ENCODE results near the gene AVPR1A.
A peak's percentile ranks its signal among the peaks of the same experiment; 100 is the strongest.
"Not testable (repeated sequence)": the region's sequence is repeated elsewhere in the genome, so short reads cannot be mapped to it uniquely, and the experiment has no call there.

AVPR1A gene

GRCh38 chr12:63150713-63151622 is at the start of gene AVPR1A:
Gene AVPR1A (minus strand): TSS chr12:63151201. CDS start chr12:63150836, 365 bp downstream.
- DNase-seq (ENCODE audit: low spot score), result no peak

DNA sequence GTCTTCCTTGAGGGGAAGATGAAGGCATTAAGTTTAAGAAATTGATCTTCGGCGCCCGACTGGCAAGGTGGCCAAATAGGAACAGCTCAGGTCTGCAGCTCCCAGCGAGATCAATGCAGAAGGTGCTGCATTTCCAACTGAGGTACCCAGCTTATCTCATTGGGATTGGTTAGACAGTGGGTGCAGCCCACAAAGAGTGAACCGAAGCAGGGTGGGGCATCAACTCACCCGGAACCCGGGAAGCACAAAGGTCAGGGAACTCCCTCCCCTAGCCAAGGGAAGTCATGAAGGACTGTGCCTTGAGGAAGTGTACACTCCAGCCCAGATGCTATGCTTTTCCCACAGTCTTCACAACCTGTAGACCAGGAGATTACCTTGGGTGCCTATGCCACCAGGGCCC is 45.2 kb upstream of the AVPR1A start:
- DNase-seq (ENCODE audit: low spot score), result no peak

DNA sequence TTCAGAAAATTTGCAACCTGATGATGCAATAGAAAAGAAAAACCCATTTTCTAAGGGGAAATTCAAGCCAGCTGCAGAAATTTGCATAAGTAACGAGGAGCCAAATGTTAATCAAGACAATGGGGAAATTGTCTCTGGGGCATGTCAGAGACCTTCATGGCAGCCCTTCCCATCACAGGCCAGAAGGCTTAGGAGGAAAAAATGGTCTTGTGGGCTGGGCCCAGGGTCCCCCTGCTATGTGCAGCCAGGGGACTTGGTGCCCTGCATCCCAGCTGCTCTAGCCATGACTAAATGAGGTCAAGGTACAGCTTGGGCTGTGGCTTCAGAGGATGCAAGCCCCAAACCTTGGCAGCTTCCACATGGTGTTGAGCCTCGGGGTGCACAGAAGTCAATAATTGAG is 28.2 kb upstream of the AVPR1A start:
- DNase-seq (ENCODE audit: low spot score), result no peak

DNA sequence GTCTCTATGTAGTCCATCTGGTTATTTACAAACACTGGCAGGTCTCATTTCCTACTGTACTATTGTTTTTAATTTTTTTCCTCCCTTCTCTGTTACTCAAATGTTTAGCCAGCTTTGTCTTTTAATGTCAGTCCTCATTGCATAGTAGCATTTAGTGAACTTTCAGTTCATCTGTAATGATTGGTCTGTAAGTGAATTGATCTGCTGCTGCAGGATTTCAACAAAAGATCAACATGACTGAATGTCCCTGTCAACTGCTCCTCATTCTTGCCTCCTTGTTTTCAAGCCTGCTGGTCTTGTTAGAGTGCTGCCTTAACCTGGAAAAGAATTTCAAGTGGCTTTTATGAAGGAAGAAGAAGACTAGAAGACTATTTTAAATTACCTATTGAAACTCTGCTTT is 19.3 kb upstream of the AVPR1A start:
- DNase-seq (ENCODE audit: low spot score), result no peak

- not testable (repeated sequence) for DNase-seq (ENCODE audit: low spot score)
These were observed 16.7 kb upstream of the AVPR1A start for GRCh38 chr12:63167741-63168140.

GRCh38 chr12:63164911-63165310 is 13.9 kb upstream of the AVPR1A start:
- DNase-seq (ENCODE audit: low spot score), result no peak

DNA sequence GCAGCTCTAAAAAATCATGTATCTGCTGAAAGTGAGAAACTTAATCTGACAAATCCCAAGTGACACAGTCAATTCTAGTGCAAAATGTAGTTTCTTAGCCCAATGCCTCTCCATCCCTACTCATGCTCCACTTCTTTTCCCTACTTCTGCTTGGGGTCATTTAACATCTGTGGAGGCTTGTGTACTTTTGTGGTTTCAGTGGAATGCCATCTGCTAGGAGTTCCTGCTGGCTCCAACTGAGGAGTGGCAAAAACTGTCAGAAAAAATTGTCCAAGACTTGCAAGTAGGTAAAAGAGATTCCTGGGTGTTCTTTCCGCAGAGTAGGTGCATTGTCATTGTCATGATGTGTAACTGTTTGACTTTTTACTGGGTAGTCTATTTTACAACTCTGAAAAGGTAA is 12.5 kb upstream of the AVPR1A start:
- no peak for DNase-seq (ENCODE audit: low spot score)

GRCh38 chr12:63155375-63155774 is 4.4 kb upstream of the AVPR1A start:
- no peak for DNase-seq (ENCODE audit: low spot score)

- no peak for DNase-seq (ENCODE audit: low spot score)
These were observed 3.6 kb upstream of the AVPR1A start for GRCh38 chr12:63154560-63154959.

DNA sequence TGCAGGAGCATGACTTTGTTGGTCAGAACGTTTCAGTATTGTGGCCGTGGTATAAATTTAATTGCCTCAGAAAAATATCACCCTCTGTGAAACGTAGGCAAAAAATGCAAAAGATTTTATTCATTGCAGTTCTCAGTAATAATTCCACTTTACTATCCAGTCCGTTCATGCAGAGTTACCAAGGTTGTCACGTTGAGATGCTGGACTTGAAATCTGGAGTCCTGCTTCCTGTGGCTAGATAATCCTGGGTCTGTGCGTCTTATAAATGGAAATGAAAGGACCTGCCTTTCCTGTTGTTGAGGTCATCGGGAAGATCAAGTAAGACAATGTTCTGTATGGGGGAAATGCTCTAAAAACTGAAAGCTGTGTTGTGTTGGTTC is 1.3 kb upstream of the AVPR1A start:
- DNase-seq (ENCODE audit: low spot score), result no peak

GRCh38 chr12:63151623-63152320 is 771 bp upstream of the AVPR1A start:
- no peak for DNase-seq (ENCODE audit: low spot score)

DNA sequence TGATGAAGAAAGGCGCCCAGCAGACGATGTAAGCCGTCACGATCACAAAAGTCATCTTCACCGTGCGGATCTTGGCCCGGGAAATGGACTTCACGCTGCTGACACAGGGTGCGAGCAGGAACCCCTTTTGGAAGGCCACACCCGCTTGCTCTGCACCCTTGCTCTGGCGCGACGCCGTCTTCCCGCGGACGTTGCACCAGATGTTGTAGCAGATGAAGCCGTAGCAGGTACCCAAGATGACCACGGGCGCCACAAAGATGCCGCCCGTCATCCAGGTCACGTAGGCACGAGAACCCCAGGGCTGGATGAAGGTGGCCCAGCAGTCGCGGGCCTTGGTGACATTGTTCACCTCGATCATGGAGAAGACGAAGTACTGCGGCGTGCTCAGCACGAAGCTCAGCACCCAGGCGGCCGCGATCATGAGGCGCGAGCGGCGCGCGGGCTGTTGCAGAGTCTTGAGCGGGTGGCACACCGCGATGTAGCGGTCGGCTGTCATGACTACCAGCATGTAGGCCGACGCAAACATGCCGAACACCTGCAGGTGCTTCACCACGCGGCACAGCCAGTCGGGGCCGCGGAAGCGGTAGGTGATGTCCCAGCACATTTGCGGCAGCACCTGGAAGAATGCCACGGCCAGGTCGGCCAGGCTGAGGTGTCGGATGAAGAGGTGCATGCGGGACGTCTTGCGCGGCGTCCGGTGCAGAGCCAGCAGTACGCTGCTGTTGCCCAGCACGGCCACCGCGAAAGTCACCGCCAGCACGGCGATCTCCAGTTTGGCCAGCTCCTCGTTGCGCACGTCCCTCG is 890 bp downstream of the AVPR1A start:
- DNase-seq (ENCODE audit: low spot score), result no peak

DNA sequence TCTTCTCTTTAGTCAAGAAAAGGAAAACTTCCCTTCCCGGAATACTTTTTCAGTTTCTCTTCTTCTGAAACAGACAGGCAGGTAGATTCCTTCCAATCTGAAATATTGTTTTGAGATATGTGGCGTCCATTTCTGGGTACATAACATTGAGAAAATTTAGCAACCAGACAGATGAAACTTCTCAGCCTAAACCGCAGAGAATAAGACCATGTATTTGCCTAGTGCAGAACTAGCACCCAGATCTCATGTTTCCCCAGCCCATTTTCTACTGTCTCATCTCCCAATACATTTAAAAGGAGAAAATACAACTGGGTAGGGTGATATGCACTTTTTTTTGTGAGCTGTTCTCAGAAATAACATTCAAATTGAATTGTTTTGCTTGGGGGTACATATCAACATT is 6.4 kb downstream of the AVPR1A start:
- DNase-seq (ENCODE audit: low spot score), result no peak

DNA sequence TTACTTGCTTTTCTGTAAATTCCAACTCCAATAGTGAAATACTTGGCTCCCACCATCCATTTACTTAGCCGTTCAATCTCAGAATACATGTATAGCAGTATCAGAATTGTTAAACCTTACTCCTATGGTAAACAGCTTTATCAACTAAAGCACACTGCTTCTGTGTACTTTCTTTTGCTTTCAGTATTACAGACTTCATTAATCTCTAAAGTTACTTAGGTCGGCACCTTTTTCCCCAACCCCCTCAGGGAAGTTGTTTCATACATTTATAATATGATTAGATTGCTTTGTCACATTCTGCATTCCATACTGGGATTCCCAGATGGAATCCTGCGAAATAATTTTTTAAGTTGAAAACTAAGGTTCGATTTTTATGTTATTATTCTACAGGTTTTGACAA is 12.5 kb downstream of the AVPR1A start:
- no peak for DNase-seq (ENCODE audit: low spot score)

- no peak for DNase-seq (ENCODE audit: low spot score)
These were observed 17.0 kb downstream of the AVPR1A start for GRCh38 chr12:63133981-63134380.

DNA sequence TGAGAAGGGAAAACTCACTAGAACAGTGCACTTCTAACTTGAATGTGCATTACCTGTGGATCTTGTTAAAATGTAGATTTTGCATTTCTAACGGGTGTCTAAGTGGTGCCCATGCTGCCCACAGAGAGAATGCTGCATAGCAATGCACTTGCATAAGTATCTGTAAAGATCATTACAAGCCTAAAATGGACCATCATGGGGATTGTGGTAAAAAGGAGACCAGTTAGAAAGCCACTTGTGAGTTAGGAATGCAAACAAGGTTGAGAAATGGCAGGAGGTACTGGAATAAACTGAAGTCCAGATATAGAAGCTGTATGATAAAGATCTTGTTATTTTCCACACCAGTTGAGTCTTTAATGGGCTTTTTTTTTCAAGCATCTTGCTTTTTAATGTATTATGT is 18.8 kb downstream of the AVPR1A start:
- no peak for DNase-seq (ENCODE audit: low spot score)

GRCh38 chr12:63129927-63130326 is 21.1 kb downstream of the AVPR1A start:
- no peak for DNase-seq (ENCODE audit: low spot score)

DNA sequence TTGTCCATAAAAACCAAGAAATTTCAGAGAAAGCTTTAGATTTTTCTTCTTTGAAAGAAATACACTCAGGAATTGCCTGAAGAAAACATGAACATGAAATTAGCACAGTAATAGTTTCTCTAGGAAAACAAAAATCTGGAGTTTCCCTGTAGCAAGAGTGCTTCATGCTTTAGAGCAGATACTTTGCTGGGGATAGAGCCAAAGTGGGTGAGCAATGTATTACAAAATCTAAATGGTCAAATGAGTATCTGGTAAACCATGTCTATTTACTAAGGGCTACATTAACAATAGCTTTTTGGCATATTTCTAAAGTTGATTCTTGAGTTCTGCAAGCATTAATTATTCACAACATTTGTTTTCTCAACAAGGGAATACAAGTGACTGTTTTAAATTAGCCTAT is 26.2 kb downstream of the AVPR1A start:
- no peak for DNase-seq (ENCODE audit: low spot score)

GRCh38 chr12:63103494-63104131 is 47.4 kb downstream of the AVPR1A start:
- peak; percentile 13 for DNase-seq (ENCODE audit: low spot score)

DNA sequence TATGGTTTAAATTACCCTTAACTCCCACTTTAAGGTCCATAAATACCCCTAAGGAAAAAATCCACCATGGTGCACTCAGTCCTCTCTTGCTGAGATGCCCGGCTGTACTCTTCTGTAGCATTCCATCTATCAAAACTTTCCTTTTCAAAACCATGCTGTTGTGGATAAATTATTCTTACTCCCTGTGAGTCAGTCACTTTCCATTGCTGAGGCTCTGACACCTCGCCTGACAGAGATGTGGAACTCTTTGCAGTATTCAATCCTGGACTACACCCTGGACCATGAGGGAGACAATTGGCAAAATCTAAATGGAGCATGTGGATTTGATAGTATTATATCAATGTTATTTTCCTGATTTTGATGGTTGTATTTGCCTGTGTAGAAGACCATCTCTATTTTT is 49.1 kb downstream of the AVPR1A start:
- DNase-seq (ENCODE audit: low spot score), result no peak

DNA sequence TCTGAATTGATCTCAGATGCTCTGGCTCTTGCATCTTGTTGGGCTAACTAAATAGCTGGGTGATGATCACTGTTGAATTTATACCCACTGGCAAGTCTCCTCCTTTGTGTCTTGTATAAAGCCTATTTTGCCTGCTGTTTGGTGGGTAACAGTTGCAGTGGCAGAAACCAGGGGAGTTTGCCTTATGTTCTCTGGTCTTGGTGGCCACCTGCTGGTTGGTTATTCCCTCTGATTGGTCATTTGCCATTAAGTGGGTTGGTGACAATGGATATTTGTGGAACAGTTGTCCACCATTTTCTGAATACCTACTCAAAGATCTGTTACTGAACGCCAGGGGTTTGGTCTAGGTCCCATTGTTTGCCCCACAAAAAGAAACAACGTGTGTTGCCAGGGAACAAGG is 52.1 kb downstream of the AVPR1A start:
- no peak for DNase-seq (ENCODE audit: low spot score)

DNA sequence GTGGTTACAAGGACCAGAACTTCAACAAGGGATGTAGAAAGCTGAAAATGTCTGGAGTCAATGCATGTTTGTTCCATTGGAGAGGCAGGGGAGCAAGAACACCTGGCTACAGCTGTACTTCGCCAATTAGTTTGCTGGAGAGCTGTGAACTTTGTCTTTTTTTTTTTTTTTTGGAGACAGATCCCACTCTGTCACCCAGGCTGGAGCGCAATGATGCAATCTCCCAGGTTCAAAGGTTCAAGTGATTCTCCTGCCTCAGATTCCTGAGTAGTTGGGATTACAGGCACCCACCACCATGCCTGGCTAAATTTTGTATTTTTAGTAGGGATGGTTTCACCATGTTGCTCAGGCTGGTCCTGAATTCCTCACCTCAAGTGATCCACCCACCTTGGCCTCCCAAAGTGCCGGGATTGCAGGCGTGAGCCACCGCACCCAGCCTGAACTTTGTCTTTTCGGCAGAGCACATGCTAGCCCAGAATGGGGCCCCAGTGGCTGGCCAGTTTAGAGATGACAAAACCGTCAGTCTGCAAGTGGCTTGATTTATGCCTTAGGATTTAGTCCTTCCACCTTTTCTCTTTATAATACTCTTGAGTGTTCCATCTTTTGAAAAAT is 55.5 kb downstream of the AVPR1A start:
- DNase-seq (ENCODE audit: low spot score), result no peak
